GM21576 (cell line): ENCODE data around the gene PRKAG2.
"Not testable (repeated sequence)": the region's sequence is repeated elsewhere in the genome, so short reads cannot be mapped to it uniquely, and the experiment has no call there.

ENCODE experiments used
- ATAC-seq: cut with Tn5 transposase; IDR thresholded peaks from one replicate; pipeline ENCODE4 v1.9.1; 2021; ENCODE audit warnings: mild to moderate bottlenecking, moderate library complexity; ENCODE audit not compliant: unreplicated experiment

PRKAG2 gene

DNA sequence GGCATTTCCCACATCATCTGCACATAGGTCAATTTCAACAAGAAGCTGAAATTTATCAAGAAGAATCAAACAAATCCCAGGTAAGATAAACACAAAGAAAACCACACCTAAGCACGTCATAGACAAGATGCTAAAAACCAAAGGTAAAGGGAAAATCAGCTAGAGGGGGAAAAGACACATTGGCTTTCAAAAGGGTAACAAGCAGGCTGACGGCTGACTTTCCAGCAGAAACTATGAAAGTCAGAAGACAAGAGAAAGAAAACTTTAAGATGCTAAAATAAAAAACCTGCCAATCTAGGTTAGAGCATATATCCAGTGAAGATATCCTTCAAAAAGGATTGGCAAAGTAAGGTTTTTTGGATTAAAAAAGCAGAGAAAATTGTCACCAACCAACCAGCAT, 297.3 kb downstream of the PRKAG2 start:
- ATAC-seq = no peak

DNA sequence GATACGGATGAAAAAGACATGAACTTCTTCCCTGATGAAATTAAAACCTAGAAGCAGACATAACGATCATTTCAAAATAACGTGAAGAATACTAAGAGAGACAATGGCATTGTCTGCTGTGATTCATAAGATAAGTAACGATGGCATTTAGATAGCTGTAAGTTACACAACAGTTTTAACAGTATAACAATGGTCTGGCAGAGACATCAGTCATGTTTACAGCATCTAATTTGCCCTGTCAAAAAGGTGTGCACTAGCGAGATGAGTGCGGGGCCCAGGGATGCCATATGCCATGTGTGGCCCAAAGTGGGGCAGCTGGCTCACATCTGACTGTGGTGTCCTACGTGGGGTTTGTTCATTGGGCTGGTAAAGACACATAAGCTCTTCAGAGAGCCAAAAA, 301.5 kb downstream of the PRKAG2 start:
- no peak for ATAC-seq

DNA sequence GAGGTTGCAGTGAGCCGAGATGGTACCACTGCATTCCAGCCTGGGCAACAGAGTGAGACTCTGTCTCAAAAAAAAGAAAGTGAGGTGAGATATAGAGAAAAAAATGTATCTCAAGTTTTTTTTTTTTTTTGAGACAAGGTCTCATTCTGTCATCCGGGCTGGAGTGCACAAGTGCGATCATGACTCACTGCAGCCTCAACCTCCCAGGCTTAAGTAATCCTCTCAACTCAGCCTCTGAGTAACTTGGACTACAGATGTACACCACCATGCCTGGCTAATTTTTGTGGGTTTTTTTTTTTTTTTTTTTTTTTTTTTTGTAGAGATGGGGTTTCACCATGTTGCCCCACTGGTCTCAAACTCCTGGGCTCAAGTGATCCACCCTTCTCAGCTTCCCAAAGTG, 303.9 kb downstream of the PRKAG2 start:
- ATAC-seq = not testable (repeated sequence)

- ATAC-seq = no peak
Measured at GRCh38 chr7:151572136-151572535, 304.8 kb downstream of the PRKAG2 start.

- no peak for ATAC-seq
Measured at GRCh38 chr7:151571471-151571870, 305.4 kb downstream of the PRKAG2 start.

DNA sequence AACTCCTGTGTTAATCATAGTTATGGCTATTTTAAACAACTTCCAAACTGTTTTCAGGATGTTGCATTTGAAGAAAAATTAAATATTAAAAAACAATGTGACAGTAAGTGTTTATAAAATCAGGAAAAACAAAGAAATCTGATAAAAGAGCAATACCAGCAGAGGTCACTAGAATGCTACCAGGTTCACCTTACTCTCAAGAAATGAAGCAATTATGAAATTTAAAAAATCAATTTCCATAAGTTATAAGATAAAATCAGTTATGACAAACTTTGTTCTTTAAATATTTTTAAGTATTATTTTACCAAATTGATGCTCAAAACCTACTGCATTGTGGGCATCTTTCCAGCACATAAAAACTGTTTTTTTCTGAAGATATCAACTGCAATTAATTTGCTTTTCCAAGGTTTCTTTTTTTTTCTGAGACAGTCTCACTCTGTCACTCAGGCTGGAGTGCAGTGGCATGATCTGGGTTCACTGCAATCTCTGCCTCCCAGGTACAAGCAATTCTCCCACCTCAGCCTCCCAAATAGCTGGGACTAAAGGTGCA, 306.5 kb downstream of the PRKAG2 start:
- ATAC-seq = no peak

- no peak for ATAC-seq
Measured at GRCh38 chr7:151568956-151569940, 307.7 kb downstream of the PRKAG2 start.

DNA sequence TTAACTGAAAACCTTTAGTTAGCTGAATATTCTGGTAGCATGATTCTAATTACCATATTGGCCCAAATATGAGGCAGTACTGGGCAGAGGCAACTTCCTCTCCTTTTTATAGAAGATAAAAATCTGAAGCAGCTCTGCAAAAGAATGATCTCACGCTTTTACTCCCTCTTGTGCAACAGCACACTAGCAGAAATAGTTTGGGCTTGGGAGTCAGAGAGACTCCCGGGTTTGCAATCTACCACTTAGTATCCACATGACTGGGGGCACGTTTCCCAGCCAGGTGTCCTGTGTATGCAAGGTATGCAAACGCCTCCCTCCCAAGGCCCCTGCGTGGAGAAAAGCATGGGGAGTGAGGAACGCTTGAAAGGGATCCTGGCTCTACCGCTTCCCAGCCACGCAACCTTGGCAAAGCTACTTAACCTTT, 310.0 kb downstream of the PRKAG2 start:
- no peak for ATAC-seq

- no peak for ATAC-seq
Measured at GRCh38 chr7:151565541-151565940, 311.4 kb downstream of the PRKAG2 start.

GRCh38 chr7:151560243-151560642, 316.7 kb downstream of the PRKAG2 start:
- ATAC-seq = no peak

- no peak for ATAC-seq
Measured at GRCh38 chr7:151559557-151560183, 317.2 kb downstream of the PRKAG2 start.

DNA sequence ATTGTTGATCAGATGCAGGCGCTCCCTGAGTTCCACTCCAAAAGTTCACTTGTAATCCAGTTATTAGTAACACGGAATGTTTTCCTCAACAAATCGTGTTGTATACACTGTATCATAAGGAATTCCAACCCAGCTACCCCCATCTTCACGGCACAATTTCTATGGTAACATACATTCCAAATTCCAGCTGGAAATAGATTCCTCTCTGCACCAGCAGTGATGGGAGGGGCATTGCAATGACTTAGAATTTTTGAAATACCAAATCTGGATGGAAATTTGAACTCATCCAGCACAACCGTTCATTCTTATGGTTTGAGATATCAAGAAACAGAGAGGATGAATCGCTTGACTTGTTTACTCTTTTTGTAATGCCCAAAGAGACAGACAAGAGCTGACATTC, 318.3 kb downstream of the PRKAG2 start:
- ATAC-seq = no peak

DNA sequence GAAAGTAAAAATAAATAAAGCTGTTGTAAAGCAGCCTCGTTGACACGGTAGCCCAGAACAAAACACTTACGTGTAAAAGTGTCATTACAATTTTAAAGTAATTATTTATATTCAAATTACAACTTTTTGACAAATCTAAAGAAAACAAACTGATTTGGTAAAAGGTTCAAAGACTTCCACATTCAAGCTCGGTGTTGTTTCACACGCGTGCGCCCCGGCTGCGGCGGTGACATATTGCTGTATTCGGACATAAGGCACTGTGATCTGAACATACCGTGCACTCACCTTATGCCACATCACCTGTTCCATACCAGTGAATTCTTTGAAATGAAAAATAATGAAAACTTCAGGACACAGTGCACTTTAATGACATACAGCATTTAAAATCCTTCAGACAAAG, 320.3 kb downstream of the PRKAG2 start:
- no peak for ATAC-seq

DNA sequence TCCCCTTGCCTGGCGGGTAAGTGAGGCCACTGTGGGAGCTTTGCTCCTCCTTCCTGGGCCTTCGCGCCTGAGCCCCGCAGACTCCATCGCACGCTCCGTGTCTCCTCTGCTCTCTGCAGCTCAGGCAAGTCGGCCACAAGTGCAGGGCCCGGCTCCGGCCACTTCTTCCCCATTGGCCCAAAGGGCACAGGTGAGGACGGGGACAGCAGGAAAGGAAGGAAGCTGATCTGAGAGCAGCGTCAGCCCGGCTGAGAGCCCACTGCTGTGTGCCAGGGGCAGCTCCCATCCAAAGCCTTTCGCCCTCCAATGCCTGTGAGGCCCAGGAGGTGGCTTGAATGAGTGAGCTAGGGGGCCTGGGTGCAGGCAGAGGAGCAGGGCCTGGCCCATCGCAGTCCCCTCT, 323.6 kb downstream of the PRKAG2 start:
- ATAC-seq = no peak

GRCh38 chr7:151552352-151553028, 324.4 kb downstream of the PRKAG2 start:
- no peak for ATAC-seq

- ATAC-seq = no peak
Measured at GRCh38 chr7:151551820-151552219, 325.1 kb downstream of the PRKAG2 start.

- ATAC-seq = no peak
Measured at GRCh38 chr7:151550656-151551286, 326.1 kb downstream of the PRKAG2 start.

DNA sequence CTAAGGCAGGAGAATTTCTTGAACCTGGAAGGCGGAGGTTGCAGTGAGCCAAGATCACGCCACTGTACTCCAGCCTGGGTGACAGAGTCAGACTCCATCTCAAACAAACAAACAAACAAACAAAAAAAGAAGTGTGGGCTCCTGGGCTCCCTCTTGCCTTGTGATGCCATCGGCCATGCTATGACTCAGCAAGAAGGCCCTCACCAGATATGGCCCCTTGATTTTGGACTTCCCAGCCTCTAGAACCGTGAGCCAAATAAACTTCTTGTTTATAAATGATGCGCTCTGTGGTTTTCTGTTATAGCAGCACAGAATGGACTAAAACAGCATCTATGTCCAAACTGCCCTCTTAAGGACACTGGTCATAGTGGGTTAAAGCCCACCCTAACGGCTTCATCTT, 327.3 kb downstream of the PRKAG2 start:
- ATAC-seq = no peak

DNA sequence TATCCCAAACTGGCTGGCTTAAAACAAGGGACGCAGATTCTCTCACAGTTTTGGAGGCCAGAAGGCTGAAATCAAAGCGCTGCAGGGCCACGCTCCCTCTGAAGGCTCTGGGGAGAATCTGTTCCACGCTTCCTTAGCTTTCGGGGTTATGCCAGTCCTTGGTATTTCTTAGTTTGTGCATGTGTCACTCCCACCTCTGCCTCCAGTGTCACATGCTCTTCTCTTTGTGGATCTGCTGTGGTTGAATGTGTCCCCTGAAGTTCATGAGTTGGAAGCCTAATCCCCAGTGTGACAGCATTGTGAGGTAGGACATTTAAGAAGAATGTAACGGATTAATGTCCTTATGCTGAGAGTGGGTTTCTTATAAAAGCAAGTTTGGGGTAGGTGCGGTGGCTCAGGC, 327.8 kb downstream of the PRKAG2 start:
- no peak for ATAC-seq

DNA sequence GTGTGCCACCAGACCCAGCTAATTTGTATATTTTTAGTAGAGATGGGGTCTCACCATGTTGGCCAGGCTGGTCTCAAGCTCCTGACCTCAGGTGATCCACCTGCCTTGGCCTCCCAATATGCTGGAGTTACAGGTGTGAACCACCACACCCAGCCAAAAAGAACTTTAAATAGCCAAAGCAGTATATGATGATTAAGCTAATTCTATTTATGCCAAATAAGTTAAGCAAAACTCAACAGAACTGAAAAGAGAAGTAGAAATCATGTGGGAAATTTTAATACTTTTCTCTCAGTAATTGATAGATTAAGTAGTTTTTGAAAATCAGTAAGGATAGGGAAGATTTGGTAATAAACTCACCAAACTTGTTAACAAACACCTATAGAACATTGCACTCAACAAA, 332.7 kb downstream of the PRKAG2 start:
- ATAC-seq = no peak

- no peak for ATAC-seq
Measured at GRCh38 chr7:151542606-151543130, 334.2 kb downstream of the PRKAG2 start.
